SK-N-SH (cell line): ENCODE results near the gene ASB3. TPM values are rescaled to one million over a fixed set of nuclear protein-coding genes. Genes with fewer than 3 reads are reported as not detected.

ENCODE experiments used
- CTCF ChIA-PET: fragments of 300-600, 350-600 bp; formaldehyde crosslinking; extraction: SDS; loops from one replicate; lab custom pipeline; 2021; lab: Yijun Ruan, JAX
- POLR2A ChIA-PET: fragments of 350-600 bp; sonication (Branson Sonifier 250); formaldehyde crosslinking; extraction: SDS; loops from one replicate; lab custom pipeline; 2020; ENCODE audit warnings: antibody characterized with exemption, inconsistent platforms; lab: Yijun Ruan, JAX
- DNase-seq: peaks from one replicate; pipeline ENCODE4 v3.0.0; 2012
- H2AFZ ChIP-seq: fragments of 200-600 bp; sonication (generic); 2 replicates; pipeline ENCODE4 v1.8.1; 2016; ENCODE audit warnings: antibody characterized with exemption, mild to moderate bottlenecking, low read depth
- H3F3A ChIP-seq: fragments of 200-600 bp; sonication (generic); replicated peaks from 2 replicates; pipeline ENCODE3; 2016; ENCODE audit warnings: antibody characterized with exemption, mild to moderate bottlenecking; ENCODE audit not compliant: insufficient read depth
- H3K27ac ChIP-seq, 2 experiments: fragments of 200-500 bp in 1 of 2; fragments of 200-600 bp in 1 of 2; sonication (Bioruptor generic) in 1 of 2; sonication (generic), shearing (Covaris generic) in 1 of 2; 2 replicates each; pipeline versions ENCODE4 v1.5.1 to v1.6.1; 2014 to 2016; ENCODE audit warnings: low read depth in 2 of 2, inconsistent platforms in 1 of 2, low read length in 1 of 2, mild to moderate bottlenecking in 1 of 2, mixed read lengths in 1 of 2
- H3K27me3 ChIP-seq: fragments of 200-600 bp; sonication (generic), shearing (Covaris generic); 2 replicates; pipeline ENCODE4 v1.6.1; 2016; ENCODE audit warnings: mixed run types; ENCODE audit not compliant: insufficient read depth
- H3K36me3 ChIP-seq, 2 experiments: fragments of 200-500 bp in 1 of 2; fragments of 200-600 bp in 1 of 2; sonication (Bioruptor generic) in 1 of 2; sonication (generic) in 1 of 2; replicated peaks in 1 of 2; 2 replicates each; pipeline versions ENCODE3 to v1.5.1; 2014 to 2016; ENCODE audit warnings: low read length in 1 of 2, mild to moderate bottlenecking in 1 of 2; ENCODE audit not compliant: insufficient read depth in 2 of 2, control insufficient read depth in 1 of 2
- H3K4me1 ChIP-seq, 2 experiments: fragments of 200-500 bp in 1 of 2; fragments of 200-600 bp in 1 of 2; sonication (Bioruptor generic) in 1 of 2; sonication (generic), shearing (Covaris generic) in 1 of 2; 2 replicates each; pipeline versions ENCODE4 v1.5.1 to v1.6.1; 2014 to 2016; ENCODE audit warnings: low read depth in 1 of 2, low read length in 1 of 2, mixed run types in 1 of 2; ENCODE audit not compliant: insufficient read depth in 2 of 2, control insufficient read depth in 1 of 2
- H3K4me2 ChIP-seq: fragments of 200-600 bp; sonication (generic), shearing (Covaris generic); 2 replicates; pipeline ENCODE4 v1.6.1; 2017; ENCODE audit warnings: mixed run types
- H3K4me3 ChIP-seq, 2 experiments: fragments of 200-500 bp in 1 of 2; fragments of 200-600 bp in 1 of 2; sonication (Bioruptor generic) in 1 of 2; sonication (generic), shearing (Covaris generic) in 1 of 2; 2 replicates each; pipeline versions ENCODE4 v1.5.1 to v1.8.1; 2014 to 2016; ENCODE audit warnings: low read depth in 2 of 2, inconsistent platforms in 1 of 2, low read length in 1 of 2, mild to moderate bottlenecking in 1 of 2, mixed read lengths in 1 of 2, moderate library complexity in 1 of 2
- H3K79me2 ChIP-seq: fragments of 200-600 bp; sonication (generic); 2 replicates; pipeline ENCODE4 v1.8.1; 2017; ENCODE audit warnings: mild to moderate bottlenecking; ENCODE audit not compliant: insufficient read depth
- H3K9ac ChIP-seq: fragments of 200-600 bp; sonication (generic); 2 replicates; pipeline ENCODE4 v1.6.1; 2017; ENCODE audit warnings: mixed run types
- H3K9me2 ChIP-seq: fragments of 200-600 bp; sonication (generic); 2 replicates; pipeline ENCODE4 v1.6.1; 2017; ENCODE audit warnings: mixed run types
- H3K9me3 ChIP-seq: fragments of 200-600 bp; sonication (generic); 2 replicates; pipeline ENCODE4 v1.6.1; 2017; ENCODE audit warnings: mixed run types, mild to moderate bottlenecking, moderate library complexity
- H4K20me1 ChIP-seq: fragments of 200-600 bp; sonication (generic); 2 replicates; pipeline ENCODE4 v1.6.1; 2017; ENCODE audit warnings: mild to moderate bottlenecking, mixed run types; ENCODE audit not compliant: insufficient read depth
- CTCF ChIP-seq: fragments of 200-600 bp; sonication (generic); IDR thresholded peaks from 2 replicates; pipeline ENCODE4 v1.6.1; 2017; ENCODE audit warnings: antibody characterized with exemption, mild to moderate bottlenecking, moderate library complexity
- ELF1 ChIP-seq: IDR thresholded peaks from 2 replicates; pipeline ENCODE4 v1.4.0; 2012
- EP300 ChIP-seq, 2 experiments: IDR thresholded peaks; 2 replicates each; pipeline versions ENCODE4 v1.4.0 to v1.6.1; 2012; ENCODE audit warnings: borderline replicate concordance in 1 of 2, low read depth in 1 of 2, low read length in 1 of 2
- IRF3 ChIP-seq: fragments of 150-350 bp; IDR thresholded peaks from 2 replicates; pipeline ENCODE4 v1.6.1; 2016; ENCODE audit warnings: mild to moderate bottlenecking, low read depth, low read length
- MAX ChIP-seq: IDR thresholded peaks from 2 replicates; pipeline ENCODE4 v1.4.0; 2012; ENCODE audit warnings: low read depth
- MEF2A ChIP-seq: IDR thresholded peaks from 2 replicates; pipeline ENCODE4 v1.4.0; 2012; ENCODE audit warnings: low read depth, borderline replicate concordance
- MXI1 ChIP-seq: IDR thresholded peaks from 2 replicates; pipeline ENCODE4 v1.6.1; 2012; ENCODE audit warnings: mild to moderate bottlenecking, low read depth, low read length, improper control_type of control experiment
- NFIC ChIP-seq: IDR thresholded peaks from 2 replicates; pipeline ENCODE4 v1.4.0; 2012; ENCODE audit warnings: borderline replicate concordance
- PBX3 ChIP-seq: IDR thresholded peaks from 2 replicates; pipeline ENCODE4; 2012
- POLR2AphosphoS5 ChIP-seq: IDR thresholded peaks from 2 replicates; pipeline ENCODE4 v1.6.1; 2012; ENCODE audit warnings: low read depth, low read length
- REST ChIP-seq: IDR thresholded peaks from 2 replicates; pipeline ENCODE4 v1.6.1; 2012; ENCODE audit warnings: mild to moderate bottlenecking, low read depth, low read length, moderate library complexity
- SIN3A ChIP-seq: IDR thresholded peaks from 2 replicates; pipeline ENCODE4 v1.6.1; 2012; ENCODE audit warnings: low read depth, mild to moderate bottlenecking, low read length, moderate library complexity, borderline replicate concordance
- USF2 ChIP-seq: fragments of 150-350 bp; IDR thresholded peaks from 2 replicates; pipeline ENCODE4 v1.6.1; 2017; ENCODE audit warnings: antibody characterized with exemption, low read length, low read depth, borderline replicate concordance
- YY1 ChIP-seq: IDR thresholded peaks from 2 replicates; pipeline ENCODE4 v1.4.0; 2012; ENCODE audit warnings: low read depth, mild to moderate bottlenecking
- WGBS: methylation state at CpG from one replicate; pipeline ENCODE4 v1.1.6; 2017; ENCODE audit warnings: low lambda C conversion rate; 5-methylcytosine and 5-hydroxymethylcytosine counted together
- polyA plus RNA-seq, 3 experiments: library from polyadenylated mRNA; depleted of rRNA; stranded (reverse); fragments of >200 nt; gene quantifications; 2 replicates each; pipeline ENCODE4 v1.2.3, GENCODE V29; 2012

The ASB3 gene
- polyA plus RNA-seq, 1 of the 3 experiments (the other 2 are of a cell fraction), result 16.2 TPM

- Histone ChIP-seq H3K4me1 (peaks cover 14% of the 10 kb centered on the region in 2 experiments; a peak in 3 of 4 replicates), H3K27me3 (no peaks in the 10 kb centered on the region), H3K4me2 (peak overlapping the region; percentile 85), H3K9me3 (no peaks in the 10 kb centered on the region), H2AFZ (peak overlapping the region; percentile 86), H3K27ac (peak overlapping the region; percentile 68 to 81), H3K79me2 (peaks cover 100% of the 10 kb centered on the region), H3F3A (peaks cover 11% of the 10 kb centered on the region), H3K9me2 (no peaks in the 10 kb centered on the region; the same call in 1 of the 2 replicates), H3K36me3 (peaks cover 0 to 9% of the 10 kb centered on the region in 2 experiments), H3K4me3 (peak overlapping the region; percentile 88 to 98), H3K9ac (peak overlapping the region; percentile 86), H4K20me1 (peaks cover 11% of the 10 kb centered on the region; the same call in 1 of the 2 replicates)
- peak; percentile 16 for DNase-seq
- TF ChIP-seq SIN3A, result no peak
- peak; percentile 42; the same call in 1 of the 2 replicates for TF ChIP-seq MXI1
- ChIA-PET POLR2A (interaction anchor here (2.2 kb wide), 1 partner anchor 20 kb away, joined by 20 read pairs; the partner anchor contains the start of gene CHAC2), CTCF (interaction anchor here (0.9 to 1.2 kb wide), 2 partner anchors 8 to 10 kb away, joined by 3 to 4 read pairs; no protein-coding TSS in a partner anchor)
- WGBS, result 1% methylated on average over 17 of the region's 17 CpGs
Observed at GRCh38 chr2:53787614-53788289, 999 bp upstream of the ASB3 start.

- H3K27ac ChIP-seq, result peak overlapping the region; percentile 81 to 89
- TF ChIP-seq EP300 (IDR thresholded peaks at IDR 0.05; ENCODE audit: borderline replicate concordance in 1 of 2, low read depth in 1 of 2, low read length in 1 of 2) (no peak), USF2 (no peak), IRF3 (no peak), REST (no peak), CTCF (no peak), MEF2A (no peak), PBX3 (no peak), MXI1 (no peak), YY1 (no peak), MAX (no peak), ELF1 (no peak), POLR2AphosphoS5 (no peak), NFIC (no peak)
- TF ChIP-seq, all 33 proteins: peak for 0
- Histone ChIP-seq H3K4me3 (peak overlapping the region; percentile 88 to 98), H3K9me2 (no peaks in the 10 kb centered on the region; the same call in 1 of the 2 replicates), H3K36me3 (peaks cover 0 to 9% of the 10 kb centered on the region in 2 experiments), H3K9me3 (no peaks in the 10 kb centered on the region), H3K79me2 (peaks cover 100% of the 10 kb centered on the region), H3F3A (peaks cover 11% of the 10 kb centered on the region), H3K4me1 (peaks cover 14% of the 10 kb centered on the region in 2 experiments; a peak in 3 of 4 replicates), H2AFZ (peak overlapping the region; percentile 86), H3K27me3 (no peaks in the 10 kb centered on the region), H4K20me1 (peaks cover 11% of the 10 kb centered on the region; the same call in 1 of the 2 replicates), H3K9ac (peak overlapping the region; percentile 86), H3K4me2 (peak overlapping the region; percentile 85)
- WGBS, result 1% methylated on average over 18 of the region's 18 CpGs
- POLR2A ChIA-PET, result interaction anchor here (2.2 kb wide), 1 partner anchor 18 kb away, joined by 20 read pairs; the partner anchor contains the start of gene CHAC2
- DNase-seq, result peak; percentile 49
- CTCF ChIA-PET, result interaction anchor here (0.9 kb wide), 1 partner anchor 19 kb away, joined by 4 read pairs; the partner anchor contains the start of gene CHAC2
Observed at GRCh38 chr2:53786352-53786704, 425 bp downstream of the ASB3 start.
